Measurements from ENCODE around the gene EPB41L4B. TPM values are rescaled to one million over a fixed set of nuclear protein-coding genes. Genes with fewer than 3 reads are reported as not detected.

EPB41L4B gene
- total RNA-seq, 3 donors from 2014 or later: 11.5 to 47.2 (median 16.0) TPM

GRCh38 chr9:109179801-109180523 lies 140.9 kb downstream of the EPB41L4B start:
- H3K27ac ChIP-seq: no peak overlapping the region
- H3K36me3 ChIP-seq: no peaks in the 10 kb centered on the region
- no peak for TF ChIP-seq CTCF (IDR thresholded peaks at IDR 0.05)
- no peak for TF ChIP-seq POLR2A (IDR thresholded peaks at IDR 0.05)
- TF ChIP-seq POLR2AphosphoS5 (IDR thresholded peaks at IDR 0.05): no peak
- no peaks in the 10 kb centered on the region for H3K4me1 ChIP-seq
- intact Hi-C loops (cut with DNase I; ENCODE audit: low total_unique reads): no loop called here
- H3K9me3 ChIP-seq: no peaks in the 10 kb centered on the region
- no peaks in the 10 kb centered on the region for H3K27me3 ChIP-seq
- H3K4me3 ChIP-seq: no peak overlapping the region
- no peak for DNase-seq (ENCODE audit: low spot score in 2 of 2)

- Histone ChIP-seq H3K4me1 (no peaks in the 10 kb centered on the region), H3K27ac (no peak overlapping the region), H3K9me3 (no peaks in the 10 kb centered on the region), H3K36me3 (no peaks in the 10 kb centered on the region), H3K27me3 (no peaks in the 10 kb centered on the region), H3K4me3 (no peak overlapping the region)
- TF ChIP-seq CTCF (IDR thresholded peaks at IDR 0.05) (no peak), POLR2AphosphoS5 (IDR thresholded peaks at IDR 0.05) (no peak), POLR2A (IDR thresholded peaks at IDR 0.05) (no peak)
- DNase-seq (ENCODE audit: low spot score in 2 of 2): no peak
- intact Hi-C loops (cut with DNase I; ENCODE audit: low total_unique reads): no loop called here
These were observed 143.9 kb downstream of the EPB41L4B start for GRCh38 chr9:109176963-109177362.

- H3K4me1 ChIP-seq: no peaks in the 10 kb centered on the region
- no peaks in the 10 kb centered on the region for H3K9me3 ChIP-seq
- no peak overlapping the region for H3K27ac ChIP-seq
- H3K4me3 ChIP-seq: no peak overlapping the region
- no peak for DNase-seq (ENCODE audit: low spot score in 2 of 2)
- intact Hi-C loops (cut with DNase I; ENCODE audit: low total_unique reads): no loop called here
- H3K36me3 ChIP-seq: no peaks in the 10 kb centered on the region
- no peaks in the 10 kb centered on the region for H3K27me3 ChIP-seq
- TF ChIP-seq POLR2AphosphoS5 (IDR thresholded peaks at IDR 0.05): no peak
- TF ChIP-seq CTCF (IDR thresholded peaks at IDR 0.05): no peak
- no peak for TF ChIP-seq POLR2A (IDR thresholded peaks at IDR 0.05)
These were observed 144.5 kb downstream of the EPB41L4B start for GRCh38 chr9:109176386-109176785.

- DNase-seq (ENCODE audit: low spot score in 2 of 2): no peak
- TF ChIP-seq CTCF (IDR thresholded peaks at IDR 0.05) (no peak), POLR2A (IDR thresholded peaks at IDR 0.05) (no peak), POLR2AphosphoS5 (IDR thresholded peaks at IDR 0.05) (no peak)
- Histone ChIP-seq H3K4me3 (no peak overlapping the region), H3K27me3 (no peaks in the 10 kb centered on the region), H3K27ac (no peak overlapping the region), H3K4me1 (no peaks in the 10 kb centered on the region), H3K9me3 (no peaks in the 10 kb centered on the region), H3K36me3 (no peaks in the 10 kb centered on the region)
- intact Hi-C loops (cut with DNase I; ENCODE audit: low total_unique reads): no loop called here
These were observed 147.9 kb downstream of the EPB41L4B start for GRCh38 chr9:109172935-109173334.

GRCh38 chr9:109171926-109172325 lies 148.9 kb downstream of the EPB41L4B start:
- no peak for TF ChIP-seq POLR2A (IDR thresholded peaks at IDR 0.05)
- TF ChIP-seq POLR2AphosphoS5 (IDR thresholded peaks at IDR 0.05): no peak
- TF ChIP-seq CTCF (IDR thresholded peaks at IDR 0.05): no peak
- Histone ChIP-seq H3K4me1 (no peaks in the 10 kb centered on the region), H3K27me3 (no peaks in the 10 kb centered on the region), H3K4me3 (no peak overlapping the region), H3K27ac (no peak overlapping the region), H3K9me3 (no peaks in the 10 kb centered on the region), H3K36me3 (no peaks in the 10 kb centered on the region)
- no peak for DNase-seq (ENCODE audit: low spot score in 2 of 2)
- intact Hi-C loops (cut with DNase I; ENCODE audit: low total_unique reads): no loop called here

All from breast epithelium (tissue), 4 donors.